HepG2 (cell line): ENCODE data around the gene COPZ1. TPM values are rescaled to one million over a fixed set of nuclear protein-coding genes. Genes with fewer than 3 reads are reported as not detected.

Experiments used
- ARNTL ChIP-seq: sonication (generic); formaldehyde crosslinking; IDR thresholded peaks from 2 replicates; pipeline ENCODE4 v1.4.0; 2020; ENCODE audit warnings: mild to moderate bottlenecking, missing genetic modification reagents
- CSRNP2 ChIP-seq: sonication (generic); formaldehyde crosslinking; conservative IDR thresholded peaks from 2 replicates; pipeline ENCODE4 v1.8.0; 2022; ENCODE audit warnings: low read depth, missing genetic modification reagents
- DR1 ChIP-seq: sonication (generic); formaldehyde crosslinking; IDR thresholded peaks from 2 replicates; pipeline ENCODE4 v1.8.0; 2021; ENCODE audit warnings: mild to moderate bottlenecking, missing genetic modification reagents, inconsistent platforms
- FOXA3 ChIP-seq: IDR thresholded peaks from 2 replicates; pipeline ENCODE4 v1.6.1; 2016; ENCODE audit warnings: missing genetic modification reagents, missing compliant biosample characterization
- FOXM1 ChIP-seq: sonication (generic); formaldehyde crosslinking; IDR thresholded peaks from 2 replicates; pipeline ENCODE4 v1.5.0; 2020; ENCODE audit warnings: missing genetic modification reagents
- GFI1 ChIP-seq: sonication (generic); formaldehyde crosslinking; IDR thresholded peaks from 2 replicates; pipeline ENCODE4 v1.5.0; 2020; ENCODE audit warnings: missing genetic modification reagents, mild to moderate bottlenecking, borderline replicate concordance
- HNF4G ChIP-seq, 2 experiments: sonication (generic) in 1 of 2; formaldehyde crosslinking in 1 of 2; IDR thresholded peaks; 2 replicates each; pipeline versions ENCODE4 v1.4.0 to v1.6.1; 2011 to 2020; ENCODE audit warnings: borderline replicate concordance in 2 of 2, low read depth in 2 of 2, mild to moderate bottlenecking in 2 of 2, low read length in 1 of 2, missing genetic modification reagents in 1 of 2, moderate library complexity in 1 of 2
- POLR2AphosphoS2 ChIP-seq: IDR thresholded peaks from 2 replicates; pipeline ENCODE4 v1.6.1; 2011; ENCODE audit warnings: low read depth, low read length, improper control_type of control experiment
- PRDM4 ChIP-seq: sonication (generic); formaldehyde crosslinking; IDR thresholded peaks from 2 replicates; pipeline ENCODE4 v1.9.0; 2021; ENCODE audit warnings: missing genetic modification reagents, borderline replicate concordance
- SOX13 ChIP-seq, 3 experiments: fragments of 450-650 bp in 1 of 3; sonication (generic) in 1 of 3; formaldehyde crosslinking in 1 of 3; IDR thresholded peaks in 2 of 3; conservative IDR thresholded peaks in 1 of 3; 2 replicates each; pipeline versions ENCODE4 v1.5.0 to v1.6.1; 2016 to 2020; ENCODE audit warnings: antibody characterized with exemption in 1 of 3, mild to moderate bottlenecking in 1 of 3, missing compliant biosample characterization in 1 of 3, missing genetic modification reagents in 1 of 3, moderate library complexity in 1 of 3
- TCF12 ChIP-seq, 2 experiments: fragments of 450-650 bp in 1 of 2; sonication (generic) in 1 of 2; formaldehyde crosslinking in 1 of 2; IDR thresholded peaks; 2 replicates each; pipeline versions ENCODE4 v1.6.1 to v1.8.0; 2017 to 2022; ENCODE audit warnings: antibody characterized with exemption in 1 of 2, mild to moderate bottlenecking in 1 of 2, missing genetic modification reagents in 1 of 2, moderate library complexity in 1 of 2
- TEAD3 ChIP-seq: optimal IDR thresholded peaks from 2 replicates; pipeline ENCODE3; 2016; ENCODE audit warnings: borderline replicate concordance
- THYN1 ChIP-seq: sonication (generic); formaldehyde crosslinking; IDR thresholded peaks from 2 replicates; pipeline ENCODE4 v1.8.1; 2023; ENCODE audit warnings: low read depth, mild to moderate bottlenecking, moderate library complexity, missing genetic modification reagents, borderline replicate concordance
- ZNF292 ChIP-seq: sonication (generic); formaldehyde crosslinking; IDR thresholded peaks from 2 replicates; pipeline ENCODE4 v1.8.1; 2022; ENCODE audit warnings: mild to moderate bottlenecking, low read depth, missing genetic modification reagents, borderline replicate concordance
- ZNF549 ChIP-seq: sonication (generic); formaldehyde crosslinking; IDR thresholded peaks from 2 replicates; pipeline ENCODE4 v1.5.0; 2020; ENCODE audit warnings: missing genetic modification reagents
- ZNF724P ChIP-seq: sonication (generic); formaldehyde crosslinking; IDR thresholded peaks from 2 replicates; pipeline ENCODE4 v1.8.0; 2022; ENCODE audit warnings: missing genetic modification reagents, borderline replicate concordance
- polyA plus RNA-seq, 8 experiments: library from polyadenylated mRNA; depleted of rRNA in 3 of 8; stranded (reverse) in 7 of 8; unstranded in 1 of 8; fragments of >200 nt; fragmentation: Illumina TruSeq in 4 of 8; extraction: Trizol in 4 of 8; gene quantifications; 2 replicates each; pipeline versions ENCODE4 v1.2.1 to v1.2.3, GENCODE V29; 2011 to 2016; ENCODE audit warnings: low read depth in 4 of 8, missing spikeins in 1 of 8, mixed read lengths in 1 of 8; ENCODE audit not compliant: insufficient read depth in 1 of 8
- total RNA-seq, 5 experiments: library from RNA; depleted of rRNA; stranded (reverse); fragments of >200 nt; fragmentation: Illumina TruSeq; extraction: Trizol; gene quantifications; 2 replicates each; pipeline ENCODE4 v1.2.3, GENCODE V29; 2016; ENCODE audit warnings: low read depth in 1 of 5
- TF ChIP-seq, protein P1 (sequence below): sonication (generic); formaldehyde crosslinking; IDR thresholded peaks from 2 replicates; pipeline ENCODE4 v1.5.1; 2020; ENCODE audit warnings: mild to moderate bottlenecking, missing genetic modification reagents
- TF ChIP-seq, protein P2 (sequence below): sonication (generic); formaldehyde crosslinking; IDR thresholded peaks from 2 replicates; pipeline ENCODE4 v1.8.0; 2022; ENCODE audit warnings: mild to moderate bottlenecking, missing genetic modification reagents, moderate library complexity

COPZ1 gene
- total and polyA plus RNA-seq, 2 of the 13 experiments (the other 11 are each of a cell fraction or from before 2014, with no cell fraction given), result 125 to 184 TPM

DNA sequence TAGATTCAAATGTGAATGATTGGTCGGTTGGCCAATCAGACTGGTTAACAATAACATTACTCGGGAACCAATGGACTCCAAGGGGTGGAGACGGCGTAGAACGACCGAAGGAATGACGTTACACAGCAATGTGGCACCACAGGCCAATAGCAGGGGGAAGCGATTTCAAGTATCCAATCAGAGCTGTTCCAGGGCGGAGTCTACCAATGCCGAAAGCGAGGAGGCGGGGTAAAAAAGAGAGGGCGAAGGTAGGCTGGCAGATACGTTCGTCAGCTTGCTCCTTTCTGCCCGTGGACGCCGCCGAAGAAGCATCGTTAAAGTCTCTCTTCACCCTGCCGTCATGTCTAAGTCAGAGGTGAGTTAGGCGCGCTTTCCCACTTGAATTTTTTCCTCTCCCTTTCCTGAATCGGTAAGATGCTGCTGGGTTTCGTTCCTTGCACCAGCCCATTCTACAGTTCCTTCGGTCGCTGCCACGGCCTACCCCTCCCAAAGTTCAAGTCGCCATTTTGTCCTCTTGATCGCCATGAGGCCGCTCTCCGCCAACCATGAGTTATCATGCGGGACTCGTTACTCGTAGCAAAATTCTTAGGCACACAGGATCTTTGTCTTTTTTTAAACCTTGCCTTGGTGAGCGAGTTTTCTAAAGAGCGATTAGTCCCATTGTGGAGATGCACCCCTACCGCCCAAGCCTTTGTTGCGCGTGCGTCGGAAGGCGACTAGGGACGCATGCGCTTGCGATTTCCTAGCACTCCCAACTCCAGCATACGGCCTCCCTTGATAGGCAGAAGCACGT, 44.3 kb upstream of the COPZ1 start, which contains the start of gene HNRNPA1 (continued):
- TF ChIP-seq, protein P1, sequence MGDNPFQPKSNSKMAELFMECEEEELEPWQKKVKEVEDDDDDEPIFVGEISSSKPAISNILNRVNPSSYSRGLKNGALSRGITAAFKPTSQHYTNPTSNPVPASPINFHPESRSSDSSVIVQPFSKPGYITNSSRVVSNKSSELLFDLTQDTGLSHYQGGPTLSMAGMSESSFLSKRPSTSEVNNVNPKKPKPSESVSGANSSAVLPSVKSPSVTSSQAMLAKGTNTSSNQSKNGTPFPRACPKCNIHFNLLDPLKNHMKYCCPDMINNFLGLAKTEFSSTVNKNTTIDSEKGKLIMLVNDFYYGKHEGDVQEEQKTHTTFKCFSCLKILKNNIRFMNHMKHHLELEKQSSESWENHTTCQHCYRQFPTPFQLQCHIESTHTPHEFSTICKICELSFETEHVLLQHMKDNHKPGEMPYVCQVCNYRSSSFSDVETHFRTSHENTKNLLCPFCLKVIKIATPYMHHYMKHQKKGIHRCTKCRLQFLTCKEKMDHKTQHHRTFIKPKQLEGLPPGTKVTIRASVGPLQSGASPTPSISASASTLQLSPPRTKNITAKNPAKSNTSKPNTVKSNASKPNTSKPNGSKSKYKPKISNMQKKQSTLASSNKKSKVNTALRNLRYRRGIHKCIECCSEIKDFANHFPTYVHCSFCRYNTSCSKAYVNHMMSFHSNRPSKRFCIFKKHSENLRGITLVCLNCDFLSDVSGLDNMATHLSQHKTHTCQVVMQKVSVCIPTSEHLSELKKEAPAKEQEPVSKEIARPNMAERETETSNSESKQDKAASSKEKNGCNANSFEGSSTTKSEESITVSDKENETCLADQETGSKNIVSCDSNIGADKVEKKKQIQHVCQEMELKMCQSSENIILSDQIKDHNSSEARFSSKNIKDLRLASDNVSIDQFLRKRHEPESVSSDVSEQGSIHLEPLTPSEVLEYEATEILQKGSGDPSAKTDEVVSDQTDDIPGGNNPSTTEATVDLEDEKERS (CRISPR knock-in tag), result no peak; the same call in 1 of the 2 replicates
- TF ChIP-seq TEAD3 (peak; percentile 42), THYN1 (0 out of 2 replicates have a peak, but pooled peaks have one; percentile 56), SOX13 (IDR thresholded peaks at IDR 0.05) (no peak; the same call in 1 of the 2 replicates), SOX13 (CRISPR knock-in tag; conservative IDR thresholded peaks at IDR 0.05 in 1 of 2, IDR thresholded peaks at IDR 0.05 in 1 of 2) (peak in 1 of 2 experiments; percentile 42; a peak in 2 of 4 replicates), ZNF292 (no peak), DR1 (CRISPR knock-in tag) (peak; percentile 94), ZNF549 (no peak), ARNTL (CRISPR knock-in tag) (no peak), FOXM1 (CRISPR knock-in tag) (no peak), POLR2AphosphoS2 (peak; percentile 98), FOXA3 (no peak; the same call in 1 of the 2 replicates), GFI1 (CRISPR knock-in tag) (peak; percentile 43; the same call in 1 of the 2 replicates), ZNF724P (CRISPR knock-in tag) (0 out of 2 replicates have a peak, but pooled peaks have one; percentile 43), PRDM4 (CRISPR knock-in tag) (no peak), TCF12 (IDR thresholded peaks at IDR 0.05) (no peak), TCF12 (CRISPR knock-in tag; IDR thresholded peaks at IDR 0.05) (0 out of 2 replicates have a peak, but pooled peaks have one; percentile 9), HNF4G (IDR thresholded peaks at IDR 0.05; ENCODE audit: borderline replicate concordance, low read depth, low read length) (peak; percentile 54; the same call in 1 of the 2 replicates), HNF4G (CRISPR knock-in tag; IDR thresholded peaks at IDR 0.05; ENCODE audit: borderline replicate concordance, low read depth) (no peak), CSRNP2 (CRISPR knock-in tag) (no peak)
- TF ChIP-seq, protein P2, sequence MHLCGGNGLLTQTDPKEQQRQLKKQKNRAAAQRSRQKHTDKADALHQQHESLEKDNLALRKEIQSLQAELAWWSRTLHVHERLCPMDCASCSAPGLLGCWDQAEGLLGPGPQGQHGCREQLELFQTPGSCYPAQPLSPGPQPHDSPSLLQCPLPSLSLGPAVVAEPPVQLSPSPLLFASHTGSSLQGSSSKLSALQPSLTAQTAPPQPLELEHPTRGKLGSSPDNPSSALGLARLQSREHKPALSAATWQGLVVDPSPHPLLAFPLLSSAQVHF, result no peak
